Measurements from ENCODE around the gene BMPR1B. TPM values are rescaled to one million over a fixed set of nuclear protein-coding genes. Genes with fewer than 3 reads are reported as not detected.

BMPR1B gene
- total RNA-seq, 1 experiment from 2014 or later, result 0.35 TPM

DNA sequence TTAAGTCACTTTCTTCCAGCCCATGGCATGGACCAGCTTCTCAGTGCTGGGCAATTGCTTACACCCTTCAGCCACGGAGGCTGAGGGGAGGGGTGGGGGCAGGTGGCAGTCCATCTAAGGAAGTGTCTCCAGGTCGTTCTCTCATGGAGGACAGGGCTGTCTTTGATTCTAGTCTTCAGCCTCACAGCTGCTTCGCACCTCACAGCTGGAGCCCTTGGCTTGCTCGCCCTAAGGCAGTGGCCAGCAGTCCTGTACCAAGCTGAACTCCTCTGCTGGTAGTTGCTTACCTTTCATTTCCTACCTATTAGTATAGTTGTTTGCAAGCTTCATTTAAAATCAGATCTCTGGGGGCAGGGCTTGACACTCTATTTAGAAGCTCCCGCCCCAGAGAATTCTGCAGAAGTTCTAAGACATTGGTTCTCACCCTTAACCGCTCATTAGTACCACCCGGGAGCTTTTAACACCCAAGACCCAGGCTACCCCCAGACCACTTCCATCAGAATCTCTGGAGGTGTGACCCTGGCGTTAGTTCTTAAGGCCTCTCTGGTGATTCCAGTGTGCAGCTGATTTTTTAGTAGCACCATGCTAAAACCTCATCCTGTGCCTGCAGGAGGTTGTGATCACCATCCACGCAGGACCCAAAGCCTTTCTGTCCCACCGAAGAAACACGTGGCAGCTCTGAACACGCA is 404.2 kb downstream of the BMPR1B start:
- Histone ChIP-seq H2AFZ (ENCODE audit: low read length) (no peak overlapping the region), H4K20me1 (ENCODE audit: control insufficient read depth, insufficient read depth, insufficient read length) (no peaks in the 10 kb centered on the region), H3K56ac (ENCODE audit: insufficient read length, low read depth, low read length) (no peak overlapping the region), H3K9ac (ENCODE audit: extremely low read depth, insufficient read length, low read length) (no peak overlapping the region), H3K4me2 (ENCODE audit: insufficient read depth, insufficient read length, low read length) (no peak overlapping the region), H3K4me1 (ENCODE audit: insufficient read depth, low read length) (peaks cover 4% of the 10 kb centered on the region; the same call in 1 of the 2 replicates), H3K9me3 (ENCODE audit: control insufficient read depth, low read depth, low read length) (no peaks in the 10 kb centered on the region), H3K79me1 (ENCODE audit: insufficient read depth, low read depth, low read length, poor library complexity, severe bottlenecking) (no peaks in the 10 kb centered on the region), H3K27ac (ENCODE audit: insufficient read length, low read depth, low read length) (no peak overlapping the region), H3K79me2 (ENCODE audit: insufficient read depth, low read length) (no peaks in the 10 kb centered on the region), H2BK15ac (ENCODE audit: low read depth, low read length) (no peak overlapping the region), H3K14ac (ENCODE audit: insufficient read depth, low read length) (no peak overlapping the region; the same call in 1 of the 2 replicates), H4K8ac (replicated peaks; ENCODE audit: insufficient read length, low read depth, low read length) (no peak overlapping the region), H3T11ph (ENCODE audit: low read length) (no peak overlapping the region), H3K23me2 (ENCODE audit: insufficient read length, low read depth, low read length, poor library complexity, severe bottlenecking) (no peaks in the 10 kb centered on the region), H3K23ac (ENCODE audit: insufficient read length, low read depth, low read length) (no peak overlapping the region), H4K5ac (ENCODE audit: insufficient read length, low read depth, low read length) (no peak overlapping the region), H2BK5ac (ENCODE audit: insufficient read length, low read length) (no peak overlapping the region), H3K18ac (ENCODE audit: insufficient read length, low read depth, low read length) (no peak overlapping the region), H2BK20ac (ENCODE audit: low read depth, low read length, poor library complexity, severe bottlenecking) (no peak overlapping the region), H3K4ac (ENCODE audit: low read depth, low read length) (no peak overlapping the region), H4K91ac (ENCODE audit: insufficient read length, low read depth, low read length) (no peak overlapping the region), H2AK5ac (ENCODE audit: insufficient read length, low read length) (no peak overlapping the region), H2BK120ac (ENCODE audit: low read depth, low read length, poor library complexity, severe bottlenecking) (no peak overlapping the region), H3K27me3 (ENCODE audit: insufficient read depth, low read length) (no peaks in the 10 kb centered on the region), H2BK12ac (ENCODE audit: insufficient read length, low read depth, low read length) (no peak overlapping the region)
- no peak overlapping the region for H3K27ac Mint-ChIP-seq
- peaks cover 0 to 2% of the 10 kb centered on the region in 2 experiments; a peak in 1 of 5 replicates for H3K9me3 Mint-ChIP-seq
- no peaks in the 10 kb centered on the region for H3K27me3 Mint-ChIP-seq (ENCODE audit: low read depth)
- no peaks in the 10 kb centered on the region; a peak in 1 of 7 replicates for H3K36me3 Mint-ChIP-seq (ENCODE audit: insufficient read depth in 1 of 3, low read depth in 3 of 3)
- TF ChIP-seq, protein P1, sequence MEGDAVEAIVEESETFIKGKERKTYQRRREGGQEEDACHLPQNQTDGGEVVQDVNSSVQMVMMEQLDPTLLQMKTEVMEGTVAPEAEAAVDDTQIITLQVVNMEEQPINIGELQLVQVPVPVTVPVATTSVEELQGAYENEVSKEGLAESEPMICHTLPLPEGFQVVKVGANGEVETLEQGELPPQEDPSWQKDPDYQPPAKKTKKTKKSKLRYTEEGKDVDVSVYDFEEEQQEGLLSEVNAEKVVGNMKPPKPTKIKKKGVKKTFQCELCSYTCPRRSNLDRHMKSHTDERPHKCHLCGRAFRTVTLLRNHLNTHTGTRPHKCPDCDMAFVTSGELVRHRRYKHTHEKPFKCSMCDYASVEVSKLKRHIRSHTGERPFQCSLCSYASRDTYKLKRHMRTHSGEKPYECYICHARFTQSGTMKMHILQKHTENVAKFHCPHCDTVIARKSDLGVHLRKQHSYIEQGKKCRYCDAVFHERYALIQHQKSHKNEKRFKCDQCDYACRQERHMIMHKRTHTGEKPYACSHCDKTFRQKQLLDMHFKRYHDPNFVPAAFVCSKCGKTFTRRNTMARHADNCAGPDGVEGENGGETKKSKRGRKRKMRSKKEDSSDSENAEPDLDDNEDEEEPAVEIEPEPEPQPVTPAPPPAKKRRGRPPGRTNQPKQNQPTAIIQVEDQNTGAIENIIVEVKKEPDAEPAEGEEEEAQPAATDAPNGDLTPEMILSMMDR (conservative IDR thresholded peaks at IDR 0.05), result no peak
- H3K4me1 Mint-ChIP-seq, result peaks cover 24 to 27% of the 10 kb centered on the region in 2 experiments
- WGBS (ENCODE audit: extremely low coverage, insufficient read length, low lambda C conversion rate), result no CpG with 5 or more reads among the region's 12 CpGs
- no peak for DNase-seq
- no peak overlapping the region; a peak in 1 of 5 replicates for H3K4me3 Mint-ChIP-seq

All from H9 (cell line).